Measurements from ENCODE around the gene IGIP.

Gene IGIP

GRCh38 chr5:140162781-140163180, 37.0 kb downstream of the IGIP start:
- DNase-seq (ENCODE audit: low read depth, low spot score): no peak

GRCh38 chr5:140165101-140165922, 39.6 kb downstream of the IGIP start:
- no peak for DNase-seq (ENCODE audit: low read depth, low spot score)

- no peak for DNase-seq (ENCODE audit: low read depth, low spot score)
Observed at GRCh38 chr5:140165923-140166270, 40.2 kb downstream of the IGIP start.

GRCh38 chr5:140166911-140167310, 41.2 kb downstream of the IGIP start:
- no peak for DNase-seq (ENCODE audit: low read depth, low spot score)

- no peak for DNase-seq (ENCODE audit: low read depth, low spot score)
Observed at GRCh38 chr5:140168371-140168770, 42.6 kb downstream of the IGIP start.

GRCh38 chr5:140169410-140169809, 43.7 kb downstream of the IGIP start:
- no peak for DNase-seq (ENCODE audit: low read depth, low spot score)

- no peak for DNase-seq (ENCODE audit: low read depth, low spot score)
Observed at GRCh38 chr5:140172483-140172882, 46.7 kb downstream of the IGIP start.

GRCh38 chr5:140174014-140174413, 48.3 kb downstream of the IGIP start:
- DNase-seq (ENCODE audit: low read depth, low spot score): no peak

GRCh38 chr5:140174465-140175366, 49.0 kb downstream of the IGIP start, which contains the start of gene CYSTM1:
Gene CYSTM1, plus strand, starts transcription at chr5:140175188. Its CDS starts 19,278 bp downstream, at chr5:140194466.
- peak; percentile 89 for DNase-seq (ENCODE audit: low read depth, low spot score)

GRCh38 chr5:140175367-140176030, 49.8 kb downstream of the IGIP start:
- DNase-seq (ENCODE audit: low read depth, low spot score): peak; percentile 14

GRCh38 chr5:140176031-140176387, 50.3 kb downstream of the IGIP start:
- no peak for DNase-seq (ENCODE audit: low read depth, low spot score)

GRCh38 chr5:140178086-140178410, 52.3 kb downstream of the IGIP start:
- DNase-seq (ENCODE audit: low read depth, low spot score): no peak

- DNase-seq (ENCODE audit: low read depth, low spot score): no peak
Observed at GRCh38 chr5:140178482-140179116, 52.9 kb downstream of the IGIP start.
